ENCODE results near the gene MOCS1. TPM values are rescaled to one million over a fixed set of nuclear protein-coding genes. Genes with fewer than 3 reads are reported as not detected.
"Not testable (repeated sequence)": the region's sequence is repeated elsewhere in the genome, so short reads cannot be mapped to it uniquely, and the experiment has no call there.

Gene MOCS1
- total and polyA plus RNA-seq, 2 experiments from 2014 or later, result 17.2 to 28.1 TPM

GRCh38 chr6:39972717-39973116, 38.5 kb upstream of the MOCS1 start:
- H3K36me3 ChIP-seq (ENCODE audit: insufficient read depth); H3K79me2 ChIP-seq (replicated peaks; ENCODE audit: insufficient read depth); H2AFZ ChIP-seq; H3K27me3 ChIP-seq (ENCODE audit: insufficient read depth); DNase-seq (ENCODE audit: low spot score); H4K20me1 ChIP-seq (replicated peaks; ENCODE audit: insufficient read depth); H3K9me3 Mint-ChIP-seq; H3F3A ChIP-seq (replicated peaks; ENCODE audit: low read depth); H3K4me3 ChIP-seq; H3K4me3 Mint-ChIP-seq; H3K4me1 Mint-ChIP-seq; H3K27ac ChIP-seq (ENCODE audit: low read depth); H3K4me1 ChIP-seq (ENCODE audit: insufficient read depth); H3K27me3 Mint-ChIP-seq (ENCODE audit: insufficient read depth, low read depth, poor library complexity); H3K4me2 ChIP-seq; H3K36me3 Mint-ChIP-seq (ENCODE audit: low read depth); H3K9me2 ChIP-seq (ENCODE audit: insufficient read depth); H3K27ac Mint-ChIP-seq; ATAC-seq: not testable (repeated sequence)

- H3K4me2 ChIP-seq; H2AFZ ChIP-seq; H3K4me1 ChIP-seq (ENCODE audit: insufficient read depth); H3K4me3 Mint-ChIP-seq; H3K4me3 ChIP-seq; H3K9me2 ChIP-seq (ENCODE audit: insufficient read depth); ATAC-seq; H3K9me3 Mint-ChIP-seq; H3K79me2 ChIP-seq (replicated peaks; ENCODE audit: insufficient read depth); H3K4me1 Mint-ChIP-seq; H4K20me1 ChIP-seq (replicated peaks; ENCODE audit: insufficient read depth); H3K27me3 Mint-ChIP-seq (ENCODE audit: insufficient read depth, low read depth, poor library complexity); H3K27me3 ChIP-seq (ENCODE audit: insufficient read depth); H3F3A ChIP-seq (replicated peaks; ENCODE audit: low read depth); H3K27ac ChIP-seq (ENCODE audit: low read depth); H3K36me3 ChIP-seq (ENCODE audit: insufficient read depth); H3K27ac Mint-ChIP-seq; H3K36me3 Mint-ChIP-seq (ENCODE audit: low read depth); DNase-seq (ENCODE audit: low spot score): not testable (repeated sequence)
These were observed 36.9 kb upstream of the MOCS1 start for GRCh38 chr6:39971131-39971530.

- H3K9me3 Mint-ChIP-seq, result no peaks in the 10 kb centered on the region
- H3K79me2 ChIP-seq (replicated peaks; ENCODE audit: insufficient read depth), result no peaks in the 10 kb centered on the region
- no peaks in the 10 kb centered on the region for H3K36me3 Mint-ChIP-seq (ENCODE audit: low read depth)
- H3K27me3 Mint-ChIP-seq (ENCODE audit: insufficient read depth, low read depth, poor library complexity), result no peaks in the 10 kb centered on the region
- no peak overlapping the region for H3K4me3 ChIP-seq
- no peak overlapping the region for H3K4me2 ChIP-seq
- H3K36me3 ChIP-seq (ENCODE audit: insufficient read depth), result no peaks in the 10 kb centered on the region
- H3K27ac Mint-ChIP-seq, result no peak overlapping the region
- no peak for DNase-seq (ENCODE audit: low spot score)
- H3K27ac ChIP-seq (ENCODE audit: low read depth), result no peak overlapping the region
- 0 out of 2 replicates have a peak, but pooled peaks cover 3% of the 10 kb centered on the region for H3K9me2 ChIP-seq (ENCODE audit: insufficient read depth)
- H2AFZ ChIP-seq, result no peak overlapping the region
- H3F3A ChIP-seq (replicated peaks; ENCODE audit: low read depth), result no peaks in the 10 kb centered on the region
- no peaks in the 10 kb centered on the region for H3K4me1 ChIP-seq (ENCODE audit: insufficient read depth)
- no peak overlapping the region for H3K4me3 Mint-ChIP-seq
- H3K27me3 ChIP-seq (ENCODE audit: insufficient read depth), result no peaks in the 10 kb centered on the region
- no peak for ATAC-seq
- no peaks in the 10 kb centered on the region for H3K4me1 Mint-ChIP-seq
- no peaks in the 10 kb centered on the region for H4K20me1 ChIP-seq (replicated peaks; ENCODE audit: insufficient read depth)
- no peak for TF ChIP-seq ZNF114 (CRISPR knock-in tag; IDR thresholded peaks at IDR 0.05)
- no peak for TF ChIP-seq EZH2 (IDR thresholded peaks at IDR 0.05; ENCODE audit: low read depth, unreplicated experiment)
- no peak for TF ChIP-seq EZH2phosphoT487 (IDR thresholded peaks at IDR 0.05; ENCODE audit: unreplicated experiment)
- no peak for TF ChIP-seq ZNF462 (CRISPR knock-in tag; IDR thresholded peaks at IDR 0.05)
- no peak for TF ChIP-seq REST (IDR thresholded peaks at IDR 0.05; ENCODE audit: unreplicated experiment)
- TF ChIP-seq POLR2AphosphoS5 (IDR thresholded peaks at IDR 0.05; ENCODE audit: low read depth), result no peak
- TF ChIP-seq ETS1 (IDR thresholded peaks at IDR 0.05), result no peak
These were observed 31.5 kb upstream of the MOCS1 start for GRCh38 chr6:39965751-39966150.
